Mesodermal cell (in vitro differentiated cells): Measurements from ENCODE around the gene FABP2. TPM values are rescaled to one million over a fixed set of nuclear protein-coding genes. Genes with fewer than 3 reads are reported as not detected.
"Not testable (repeated sequence)": the region's sequence is repeated elsewhere in the genome, so short reads cannot be mapped to it uniquely, and the experiment has no call there.

Experiments
- H3K27ac ChIP-seq: 2 replicates; pipeline ENCODE4 v1.7.0; 2013; ENCODE audit warnings: mild to moderate bottlenecking, low read depth, low read length, moderate library complexity; ENCODE audit not compliant: severe bottlenecking
- H3K36me3 ChIP-seq: 2 replicates; pipeline ENCODE4 v1.7.1; 2013; ENCODE audit warnings: mild to moderate bottlenecking, low read length, moderate library complexity; ENCODE audit not compliant: control insufficient read depth, insufficient read depth
- H3K4me1 ChIP-seq: one replicate; pipeline ENCODE4 v1.7.1; 2013; ENCODE audit warnings: mild to moderate bottlenecking, low read length; ENCODE audit not compliant: insufficient read depth, control insufficient read depth, poor library complexity, severe bottlenecking
- H3K4me3 ChIP-seq: 2 replicates; pipeline ENCODE4 v1.7.0; 2013; ENCODE audit warnings: low read length, control low read depth, mild to moderate bottlenecking; ENCODE audit not compliant: insufficient read depth, poor library complexity, severe bottlenecking; ENCODE audit errors: extremely low read depth
- H3K9me3 ChIP-seq: 2 replicates; pipeline ENCODE4 v1.7.1; 2013; ENCODE audit warnings: mild to moderate bottlenecking, low read length, moderate library complexity; ENCODE audit not compliant: control insufficient read depth
- WGBS, 2 experiments: methylation state at CpG; one replicate each; pipeline ENCODE4 v1.1.5; 2013; ENCODE audit warnings: missing lambda C conversion rate in 2 of 2; ENCODE audit not compliant: insufficient coverage in 2 of 2; 5-methylcytosine and 5-hydroxymethylcytosine counted together
- polyA plus RNA-seq, 2 experiments: library from polyadenylated mRNA; stranded (reverse); fragments of 50-300 nt; gene quantifications; one replicate each; pipeline ENCODE4 v1.2.3, GENCODE V29; 2013

The FABP2 gene
- polyA plus RNA-seq (2013, experiment 1 of 2): not detected
- not detected for polyA plus RNA-seq (2013, experiment 2 of 2)

- Histone ChIP-seq H3K4me1 (no peaks in the 10 kb centered on the region), H3K4me3 (no peak within 1 kb of the TSS), H3K9me3 (no peaks in the 10 kb centered on the region), H3K36me3 (no peaks in the 10 kb centered on the region), H3K27ac (no peak within 1 kb of the TSS)
- WGBS, 2 experiments: 88 to 92% methylated on average over 3 of the region's 6 CpGs
Measured at GRCh38 chr4:119321921-119322687, at the start of gene FABP2. Gene FABP2, minus strand, starts transcription at chr4:119322138. Its CDS starts 36 bp downstream, at chr4:119322102.

GRCh38 chr4:119370951-119371683 is 49.2 kb upstream of the FABP2 start:
- H3K27ac ChIP-seq, H3K4me3 ChIP-seq, H3K9me3 ChIP-seq, H3K4me1 ChIP-seq, H3K36me3 ChIP-seq: not testable (repeated sequence)
- no CpG with 5 or more reads among the region's 3 CpGs for WGBS, 2 experiments

- H3K36me3 ChIP-seq, H3K9me3 ChIP-seq, H3K27ac ChIP-seq, H3K4me3 ChIP-seq, H3K4me1 ChIP-seq: not testable (repeated sequence)
- no CpG with 5 or more reads among the region's 5 CpGs for WGBS, 2 experiments
Measured at GRCh38 chr4:119370392-119370791, 48.5 kb upstream of the FABP2 start.

DNA sequence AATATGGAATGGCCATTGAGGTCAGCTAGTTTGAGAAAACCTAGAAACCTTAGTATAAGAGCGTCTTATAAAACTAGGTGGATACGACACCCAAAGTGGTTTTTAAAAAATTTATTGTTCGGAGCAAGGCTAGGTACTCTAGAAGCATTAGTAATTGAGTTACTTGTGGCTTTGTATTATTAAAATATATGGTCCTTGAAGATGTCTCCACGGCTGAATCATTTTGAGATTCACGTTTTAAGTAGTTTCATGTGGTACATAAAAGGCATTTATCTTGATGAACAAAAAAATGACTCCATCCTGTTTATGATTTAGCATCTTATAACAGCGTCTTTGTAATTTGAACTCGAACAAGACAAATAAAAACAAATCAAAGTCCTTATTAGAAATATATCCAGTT is 44.9 kb upstream of the FABP2 start:
- not testable (repeated sequence) for H3K4me1 ChIP-seq, H3K9me3 ChIP-seq, H3K36me3 ChIP-seq, H3K27ac ChIP-seq, H3K4me3 ChIP-seq
- 76 to 97% methylated on average over 3 to 5 of the region's 7 CpGs for WGBS, 2 experiments

- 100% methylated on average over 1 of the region's 1 CpG for WGBS, 2 experiments
- H3K4me1 ChIP-seq, H3K4me3 ChIP-seq, H3K9me3 ChIP-seq, H3K27ac ChIP-seq, H3K36me3 ChIP-seq: not testable (repeated sequence)
Measured at GRCh38 chr4:119364203-119364602, 42.3 kb upstream of the FABP2 start.

GRCh38 chr4:119363372-119363771 is 41.4 kb upstream of the FABP2 start:
- not testable (repeated sequence) for H3K36me3 ChIP-seq, H3K4me1 ChIP-seq, H3K9me3 ChIP-seq, H3K27ac ChIP-seq, H3K4me3 ChIP-seq
- 83 to 87% methylated on average over 3 of the region's 6 CpGs for WGBS, 2 experiments

DNA sequence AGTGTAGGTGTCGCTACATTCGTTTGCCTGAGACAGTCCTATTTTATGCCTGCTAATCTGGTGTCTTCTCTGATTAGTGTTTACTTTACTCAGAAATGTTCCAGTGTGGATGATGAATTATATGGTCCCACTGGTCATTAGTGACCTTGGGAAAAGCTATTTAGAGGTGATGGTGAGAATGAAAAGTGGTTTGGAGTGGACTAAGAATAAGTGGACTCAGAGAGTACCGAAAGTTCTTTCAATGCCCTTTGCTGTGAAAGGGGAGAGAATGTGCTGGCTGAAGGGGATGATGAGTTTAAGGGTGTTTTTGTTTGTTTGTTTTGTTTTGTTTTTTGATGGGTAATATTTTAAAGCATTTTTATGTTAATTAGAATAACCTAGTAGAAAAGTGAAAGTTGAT is 40.5 kb upstream of the FABP2 start:
- H3K9me3 ChIP-seq, H3K27ac ChIP-seq, H3K36me3 ChIP-seq, H3K4me3 ChIP-seq, H3K4me1 ChIP-seq: not testable (repeated sequence)
- 92 to 93% methylated on average over 1 to 2 of the region's 3 CpGs for WGBS, 2 experiments

- H3K4me3 ChIP-seq, H3K36me3 ChIP-seq, H3K27ac ChIP-seq, H3K9me3 ChIP-seq, H3K4me1 ChIP-seq: not testable (repeated sequence)
- WGBS, 2 experiments: 92 to 100% methylated on average over 1 to 2 of the region's 2 CpGs
Measured at GRCh38 chr4:119359873-119360272, 37.9 kb upstream of the FABP2 start.

DNA sequence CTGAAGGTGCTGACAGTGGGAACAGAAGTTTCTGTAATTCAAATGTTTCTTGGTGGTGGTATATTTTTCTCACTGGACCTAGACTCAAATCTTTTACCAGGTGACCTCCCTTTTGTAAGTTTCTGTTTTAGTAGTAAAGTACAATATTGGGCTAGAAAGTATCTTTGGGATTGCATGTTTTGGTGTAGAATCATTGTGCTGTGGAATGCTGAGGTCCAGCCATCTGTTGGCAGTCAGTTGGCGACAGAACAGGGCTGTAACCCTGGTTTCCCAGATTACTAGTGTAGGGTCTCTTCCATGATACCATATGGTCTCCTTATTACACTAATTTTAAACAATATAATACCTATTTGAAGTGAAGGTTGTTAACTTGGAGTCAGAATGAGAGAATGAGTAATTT is 34.9 kb upstream of the FABP2 start:
- H3K4me1 ChIP-seq, H3K4me3 ChIP-seq, H3K27ac ChIP-seq, H3K9me3 ChIP-seq, H3K36me3 ChIP-seq: not testable (repeated sequence)
- no CpG with 5 or more reads among the region's 1 CpG for WGBS, 2 experiments

DNA sequence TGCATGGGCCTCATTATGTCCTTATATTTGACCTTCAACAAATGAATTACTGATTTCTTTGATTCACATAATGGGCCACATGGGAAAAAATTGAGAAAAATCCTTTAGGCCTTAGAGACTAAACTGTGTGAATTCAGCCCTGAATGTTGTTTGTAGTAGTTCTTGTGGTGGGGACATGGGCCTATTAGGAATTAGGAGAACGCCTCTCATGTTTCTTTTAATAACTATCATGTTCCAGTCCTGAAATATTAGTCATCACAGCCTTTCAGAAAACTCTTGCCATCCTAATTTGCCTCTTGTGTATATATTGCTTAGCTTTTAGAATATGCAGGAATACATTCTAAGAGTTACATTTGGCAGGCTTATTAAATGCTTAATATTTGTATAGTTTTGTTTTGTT is 34.1 kb upstream of the FABP2 start:
- no CpG with 5 or more reads among the region's 1 CpG for WGBS, 2 experiments
- H3K9me3 ChIP-seq, H3K4me1 ChIP-seq, H3K36me3 ChIP-seq, H3K27ac ChIP-seq, H3K4me3 ChIP-seq: not testable (repeated sequence)

- H3K4me1 ChIP-seq, H3K9me3 ChIP-seq, H3K27ac ChIP-seq, H3K36me3 ChIP-seq, H3K4me3 ChIP-seq: not testable (repeated sequence)
- 88% methylated on average over 1 of the region's 3 CpGs; no CpG with 5 or more reads in 1 of the 2 experiments for WGBS, 2 experiments
Measured at GRCh38 chr4:119353364-119353763, 31.4 kb upstream of the FABP2 start.
